Uterus (tissue), 2 donors: Measurements from ENCODE around the gene UGT1A6.

Experiments
- CTCF ChIP-seq, 4 experiments: fragments of 200-600 bp in 2 of 4; fragments of 450-650 bp in 2 of 4; sonication (generic) in 2 of 4; IDR thresholded peaks; one replicate each; pipeline ENCODE4 v1.5.1; 2016 to 2019; ENCODE audit warnings: antibody characterized with exemption in 4 of 4, mild to moderate bottlenecking in 2 of 4, moderate library complexity in 1 of 4
- POLR2A ChIP-seq, 2 donors: fragments of 450-650 bp; IDR thresholded peaks; one replicate each; pipeline ENCODE4 v1.6.1; 2016; ENCODE audit warnings: antibody characterized with exemption in 2 of 2, mild to moderate bottlenecking in 1 of 2, moderate library complexity in 1 of 2

- TF ChIP-seq CTCF (IDR thresholded peaks at IDR 0.05) = no peak
- no peak for TF ChIP-seq POLR2A (IDR thresholded peaks at IDR 0.05)
These were observed 127.4 kb downstream of the UGT1A6 start for GRCh38 chr2:233819884-233820773.
